PFSK-1 (cell line): ENCODE results near the gene VSNL1.

Source experiments
- FOXP2 ChIP-seq: optimal IDR thresholded peaks from 2 replicates; pipeline ENCODE3; 2011; ENCODE audit warnings: borderline replicate concordance, control low read depth, inconsistent platforms; ENCODE audit not compliant: insufficient read depth; ENCODE audit errors: extremely low read length, extremely low read depth
- POLR2AphosphoS5 ChIP-seq: IDR thresholded peaks from 2 replicates; pipeline ENCODE4 v1.6.1; 2012; ENCODE audit warnings: low read depth, mild to moderate bottlenecking, control low read depth, low read length, moderate library complexity
- REST ChIP-seq, 2 experiments: IDR thresholded peaks; 2 replicates each; pipeline versions ENCODE4 v1.6.1 to v1.8.0; 2011 to 2012; ENCODE audit warnings: low read depth in 2 of 2, low read length in 2 of 2, control low read depth in 1 of 2, inconsistent platforms in 1 of 2, mild to moderate bottlenecking in 1 of 2, moderate library complexity in 1 of 2; ENCODE audit not compliant: insufficient read depth in 1 of 2
- SIN3A ChIP-seq: IDR thresholded peaks from 2 replicates; pipeline ENCODE4 v1.6.1; 2012; ENCODE audit warnings: mild to moderate bottlenecking, low read length, moderate library complexity, borderline replicate concordance; ENCODE audit not compliant: insufficient read depth

DNA sequence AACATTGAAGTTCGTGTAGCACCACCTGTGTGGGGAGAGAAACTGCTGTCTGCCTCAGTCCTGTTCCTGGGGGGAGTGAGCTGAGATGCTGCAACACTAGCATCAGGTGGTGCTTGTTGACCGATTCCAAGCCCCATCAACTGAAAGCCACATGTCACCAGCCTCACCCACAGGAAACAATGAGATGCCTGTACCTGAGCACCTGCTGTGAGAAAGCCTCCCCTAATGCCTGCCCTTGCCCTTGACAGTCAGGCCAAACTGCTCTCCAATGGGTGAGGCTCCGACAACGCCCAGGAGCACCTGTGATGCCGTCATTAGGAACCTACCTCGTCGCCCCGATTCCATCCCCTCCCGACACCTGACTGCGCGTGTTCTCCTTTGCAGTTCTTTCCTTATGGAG, 108.5 kb downstream of the VSNL1 start:
- TF ChIP-seq REST (IDR thresholded peaks at IDR 0.05; ENCODE audit: insufficient read depth in 1 of 2, low read depth in 2 of 2, low read length in 2 of 2) (no peak), POLR2AphosphoS5 (no peak), FOXP2 (no peak), SIN3A (no peak)
